ENCODE results near the gene KCNQ1OT1. TPM values are rescaled to one million over a fixed set of nuclear protein-coding genes. Genes with fewer than 3 reads are reported as not detected.

Gene KCNQ1OT1
- total RNA-seq, 1 donor from 2014 or later, result 2.3 TPM

DNA sequence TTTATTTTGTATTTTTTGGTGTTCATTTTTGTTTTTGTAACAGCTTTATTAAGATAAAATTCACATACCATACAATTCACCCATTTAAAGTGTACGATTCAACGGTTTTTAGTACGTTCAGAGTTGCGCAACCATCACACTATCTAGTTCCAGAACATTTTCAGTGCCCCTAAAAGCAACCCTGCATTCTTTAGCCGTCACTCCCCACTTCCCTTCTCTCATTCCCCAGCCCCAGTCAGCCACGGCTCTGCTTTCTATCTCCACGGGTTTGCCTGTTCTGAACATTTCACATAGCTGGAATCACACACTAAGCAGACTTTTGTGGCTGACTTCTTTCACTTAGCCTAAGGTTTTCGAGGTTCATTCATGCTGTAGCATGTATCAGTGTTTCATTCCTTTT, 9.6 kb upstream of the KCNQ1OT1 start:
- TF ChIP-seq EZH2phosphoT487 (IDR thresholded peaks at IDR 0.05) (no peak), EZH2 (IDR thresholded peaks at IDR 0.05) (no peak)
- TF ChIP-seq, protein P1, sequence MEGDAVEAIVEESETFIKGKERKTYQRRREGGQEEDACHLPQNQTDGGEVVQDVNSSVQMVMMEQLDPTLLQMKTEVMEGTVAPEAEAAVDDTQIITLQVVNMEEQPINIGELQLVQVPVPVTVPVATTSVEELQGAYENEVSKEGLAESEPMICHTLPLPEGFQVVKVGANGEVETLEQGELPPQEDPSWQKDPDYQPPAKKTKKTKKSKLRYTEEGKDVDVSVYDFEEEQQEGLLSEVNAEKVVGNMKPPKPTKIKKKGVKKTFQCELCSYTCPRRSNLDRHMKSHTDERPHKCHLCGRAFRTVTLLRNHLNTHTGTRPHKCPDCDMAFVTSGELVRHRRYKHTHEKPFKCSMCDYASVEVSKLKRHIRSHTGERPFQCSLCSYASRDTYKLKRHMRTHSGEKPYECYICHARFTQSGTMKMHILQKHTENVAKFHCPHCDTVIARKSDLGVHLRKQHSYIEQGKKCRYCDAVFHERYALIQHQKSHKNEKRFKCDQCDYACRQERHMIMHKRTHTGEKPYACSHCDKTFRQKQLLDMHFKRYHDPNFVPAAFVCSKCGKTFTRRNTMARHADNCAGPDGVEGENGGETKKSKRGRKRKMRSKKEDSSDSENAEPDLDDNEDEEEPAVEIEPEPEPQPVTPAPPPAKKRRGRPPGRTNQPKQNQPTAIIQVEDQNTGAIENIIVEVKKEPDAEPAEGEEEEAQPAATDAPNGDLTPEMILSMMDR (IDR thresholded peaks at IDR 0.05), result no peak
- Histone ChIP-seq H2AFZ (replicated peaks) (no peak overlapping the region), H3K9ac (no peak overlapping the region), H3K79me2 (ENCODE audit: low read depth) (no peaks in the 10 kb centered on the region), H3K9me3 (ENCODE audit: low read depth) (no peaks in the 10 kb centered on the region), H3K36me3 (no peaks in the 10 kb centered on the region), H3K27me3 (peaks cover 90% of the 10 kb centered on the region), H3F3A (ENCODE audit: low read depth) (no peaks in the 10 kb centered on the region), H4K20me1 (ENCODE audit: low read depth) (no peaks in the 10 kb centered on the region), H3K4me2 (no peak overlapping the region), H3K27ac (no peak overlapping the region), H3K4me1 (no peaks in the 10 kb centered on the region), H3K4me3 (no peak overlapping the region)
- Mint-ChIP-seq H3K4me3 (no peak overlapping the region), H3K27me3 (ENCODE audit: insufficient read depth, low read depth) (peaks cover 26% of the 10 kb centered on the region), H3K9me3 (peaks cover 19% of the 10 kb centered on the region), H3K27ac (peak overlapping the region; percentile 17), H3K4me1 (peaks cover 24% of the 10 kb centered on the region), H3K36me3 (no peaks in the 10 kb centered on the region)
- DNase-seq (ENCODE audit: low spot score), result no peak

DNA sequence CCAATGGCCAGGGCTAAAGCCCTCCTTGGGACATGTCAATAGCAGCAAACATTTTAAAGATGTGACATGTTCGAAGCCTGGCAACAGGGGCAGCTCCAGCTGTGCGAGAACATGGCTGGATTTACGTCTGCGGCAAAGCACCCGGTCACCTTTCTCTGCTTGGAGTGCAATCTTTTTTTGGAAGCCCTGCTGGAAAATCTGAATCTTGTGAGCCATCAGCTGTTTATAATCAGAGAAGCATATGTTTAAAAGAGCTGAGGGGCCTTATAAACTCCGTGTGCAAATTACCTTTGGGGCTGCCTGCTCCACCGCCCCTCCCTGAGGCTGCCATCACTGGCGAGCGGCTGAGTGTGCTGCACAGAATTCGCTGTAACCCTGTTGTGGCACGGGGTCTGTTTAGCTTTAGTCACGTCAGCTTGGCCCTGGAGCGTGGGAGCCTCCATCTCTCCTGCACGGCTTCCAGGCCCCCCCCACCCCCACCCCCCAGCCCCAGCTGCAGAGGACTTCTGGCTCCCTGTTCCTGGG, 9.0 kb upstream of the KCNQ1OT1 start:
- Histone ChIP-seq H3K9ac (no peak overlapping the region), H4K20me1 (ENCODE audit: low read depth) (no peaks in the 10 kb centered on the region), H3F3A (ENCODE audit: low read depth) (no peaks in the 10 kb centered on the region), H3K27me3 (peaks cover 89% of the 10 kb centered on the region), H3K9me3 (ENCODE audit: low read depth) (no peaks in the 10 kb centered on the region), H3K4me3 (no peak overlapping the region), H3K36me3 (no peaks in the 10 kb centered on the region), H3K4me2 (no peak overlapping the region), H3K4me1 (peaks cover 1% of the 10 kb centered on the region), H3K79me2 (ENCODE audit: low read depth) (no peaks in the 10 kb centered on the region), H2AFZ (replicated peaks) (no peak overlapping the region), H3K27ac (no peak overlapping the region)
- TF ChIP-seq EZH2 (IDR thresholded peaks at IDR 0.05), result no peak
- TF ChIP-seq EZH2phosphoT487 (IDR thresholded peaks at IDR 0.05), result no peak
- TF ChIP-seq, protein P1 (IDR thresholded peaks at IDR 0.05), result no peak
- Mint-ChIP-seq H3K27me3 (ENCODE audit: insufficient read depth, low read depth) (peaks cover 27% of the 10 kb centered on the region), H3K4me3 (no peak overlapping the region), H3K9me3 (peaks cover 23% of the 10 kb centered on the region), H3K36me3 (no peaks in the 10 kb centered on the region), H3K27ac (peak overlapping the region; percentile 33), H3K4me1 (peaks cover 30% of the 10 kb centered on the region)
- no peak for DNase-seq (ENCODE audit: low spot score)

DNA sequence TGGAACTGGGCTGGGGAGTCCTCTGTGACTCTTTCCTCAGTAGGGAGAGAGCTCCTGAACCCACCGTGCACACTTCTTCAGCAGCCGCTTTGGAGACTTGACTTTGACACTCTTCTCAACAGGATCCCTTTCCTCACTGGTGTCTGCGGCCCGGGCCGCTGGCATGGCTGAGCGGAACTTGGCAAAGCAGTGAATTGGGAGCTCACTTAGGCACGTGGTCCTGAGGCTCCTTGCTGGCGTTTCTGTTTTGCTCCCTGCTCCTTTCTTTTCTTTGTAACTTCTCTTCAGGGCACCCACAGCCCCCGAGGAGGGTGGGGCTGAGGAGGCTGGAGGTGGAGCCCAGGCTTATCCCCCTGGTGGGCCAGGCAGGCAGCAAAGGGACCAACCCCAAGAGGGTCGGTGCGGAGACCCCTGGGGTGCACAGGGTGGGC, 8.4 kb upstream of the KCNQ1OT1 start:
- H3K27ac Mint-ChIP-seq, result peak overlapping the region; percentile 57

More for the DNA sequence above, 8.4 kb upstream of the KCNQ1OT1 start:
- TF ChIP-seq EZH2 (IDR thresholded peaks at IDR 0.05) (no peak), EZH2phosphoT487 (IDR thresholded peaks at IDR 0.05) (no peak)
- TF ChIP-seq, protein P1 (IDR thresholded peaks at IDR 0.05), result no peak
- Mint-ChIP-seq H3K9me3 (peaks cover 23% of the 10 kb centered on the region), H3K27me3 (ENCODE audit: insufficient read depth, low read depth) (peaks cover 24% of the 10 kb centered on the region), H3K36me3 (no peaks in the 10 kb centered on the region), H3K4me3 (no peak overlapping the region), H3K4me1 (peaks cover 35% of the 10 kb centered on the region)
- H3K4me3 ChIP-seq, result no peak overlapping the region
- H4K20me1 ChIP-seq (ENCODE audit: low read depth), result no peaks in the 10 kb centered on the region
- H3K27ac ChIP-seq, result no peak overlapping the region
- H3K79me2 ChIP-seq (ENCODE audit: low read depth), result no peaks in the 10 kb centered on the region
- H3K4me1 ChIP-seq, result peaks cover 8% of the 10 kb centered on the region
- no peak overlapping the region for H3K9ac ChIP-seq
- no peak overlapping the region for H3K4me2 ChIP-seq
- DNase-seq (ENCODE audit: low spot score), result no peak
- peaks cover 82% of the 10 kb centered on the region for H3K27me3 ChIP-seq
- no peak overlapping the region for H2AFZ ChIP-seq (replicated peaks)
- H3K36me3 ChIP-seq, result no peaks in the 10 kb centered on the region
- H3K9me3 ChIP-seq (ENCODE audit: low read depth), result no peaks in the 10 kb centered on the region
- H3F3A ChIP-seq (ENCODE audit: low read depth), result no peaks in the 10 kb centered on the region
